Activated T-cell treated with anti-CD3 and anti-CD28 coated beads for 4 hours (primary cell): Measurements from ENCODE around the gene STX1B.
A peak's percentile ranks its signal among the peaks of the same experiment; 100 is the strongest.
"Not testable (repeated sequence)": the region's sequence is repeated elsewhere in the genome, so short reads cannot be mapped to it uniquely, and the experiment has no call there.

Experiments
- DNase-seq: peaks from one replicate; pipeline ENCODE4 v3.0.0-alpha.2; 2020

The STX1B gene

DNA sequence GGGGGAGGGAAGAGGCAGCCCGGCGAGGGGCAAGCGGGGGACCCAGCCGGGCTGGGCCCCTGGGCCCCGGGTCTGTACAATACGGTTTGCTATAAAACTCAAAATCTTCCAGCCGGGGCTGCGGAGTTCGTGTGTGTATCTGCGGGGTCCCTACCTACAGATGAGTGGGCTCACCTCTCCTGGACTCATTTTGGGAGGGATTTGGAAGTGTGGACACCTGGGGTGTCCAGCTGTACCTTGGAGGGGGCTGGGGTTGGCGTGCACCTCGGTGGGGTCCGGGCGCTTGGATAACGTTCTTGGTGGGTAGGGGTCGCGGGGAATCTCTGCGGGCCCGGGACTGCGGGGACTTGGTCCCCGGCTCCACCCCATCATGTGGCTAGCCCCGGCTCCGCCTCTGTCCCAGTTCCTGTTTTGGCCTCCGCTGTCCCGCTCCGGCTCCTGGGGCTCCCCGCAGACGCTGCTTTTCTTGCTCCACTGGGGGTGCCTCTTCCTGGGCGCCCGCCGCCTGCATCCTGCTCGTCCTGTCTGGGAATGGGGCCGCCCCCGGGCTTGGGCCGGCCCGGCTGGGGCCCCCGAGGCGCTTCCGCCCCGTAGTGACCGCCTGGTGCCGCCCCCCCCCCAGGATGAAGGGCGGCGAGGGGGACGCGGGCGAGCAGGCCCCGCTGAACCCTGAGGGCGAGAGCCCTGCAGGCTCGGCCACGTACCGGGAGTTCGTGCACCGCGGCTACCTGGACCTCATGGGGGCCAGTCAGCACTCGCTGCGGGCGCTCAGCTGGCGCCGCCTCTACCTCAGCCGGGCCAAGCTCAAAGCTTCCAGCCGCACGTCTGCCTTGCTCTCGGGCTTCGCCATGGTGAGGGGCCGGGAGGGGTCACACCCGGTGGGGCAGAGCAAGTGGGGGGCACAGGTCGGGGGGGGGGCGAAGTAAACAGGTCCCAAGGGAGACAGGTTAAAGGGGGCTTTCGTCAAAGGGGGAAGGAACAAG, 61.5 kb downstream of the STX1B start, which contains the start of gene ORAI3:
ORAI3 (plus strand) TSS at position 402 of the 983 bp plus-strand sequence; CDS start at position 624, 222 bp downstream.
- no peak for DNase-seq

- DNase-seq, result no peak
Measured at GRCh38 chr16:30947859-30948666, 62.4 kb downstream of the STX1B start.

- no peak for DNase-seq
Measured at GRCh38 chr16:30947541-30947858, 62.9 kb downstream of the STX1B start.

GRCh38 chr16:30946671-30947540, 63.5 kb downstream of the STX1B start:
- DNase-seq, result no peak

- DNase-seq, result no peak
Measured at GRCh38 chr16:30944352-30944751, 66.1 kb downstream of the STX1B start.

DNA sequence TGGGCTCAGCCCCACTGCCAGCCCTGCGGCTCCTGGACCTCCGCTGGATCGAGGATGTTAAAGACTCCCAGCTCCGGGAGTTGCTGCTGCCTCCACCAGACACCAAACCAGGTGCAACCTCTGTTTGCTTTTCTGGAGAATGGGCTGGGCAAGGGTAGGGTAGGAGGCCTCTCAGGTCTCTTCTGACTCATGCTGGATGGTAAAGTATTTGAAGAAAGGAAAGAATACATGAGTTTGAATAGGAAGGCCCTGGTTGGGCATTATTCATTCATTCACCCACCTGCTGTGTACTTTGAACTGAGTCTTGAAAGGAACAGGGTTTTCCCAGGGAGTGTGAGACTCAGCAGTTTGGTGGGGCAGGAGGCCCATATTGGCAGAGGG, 68.0 kb downstream of the STX1B start:
- no peak for DNase-seq

DNA sequence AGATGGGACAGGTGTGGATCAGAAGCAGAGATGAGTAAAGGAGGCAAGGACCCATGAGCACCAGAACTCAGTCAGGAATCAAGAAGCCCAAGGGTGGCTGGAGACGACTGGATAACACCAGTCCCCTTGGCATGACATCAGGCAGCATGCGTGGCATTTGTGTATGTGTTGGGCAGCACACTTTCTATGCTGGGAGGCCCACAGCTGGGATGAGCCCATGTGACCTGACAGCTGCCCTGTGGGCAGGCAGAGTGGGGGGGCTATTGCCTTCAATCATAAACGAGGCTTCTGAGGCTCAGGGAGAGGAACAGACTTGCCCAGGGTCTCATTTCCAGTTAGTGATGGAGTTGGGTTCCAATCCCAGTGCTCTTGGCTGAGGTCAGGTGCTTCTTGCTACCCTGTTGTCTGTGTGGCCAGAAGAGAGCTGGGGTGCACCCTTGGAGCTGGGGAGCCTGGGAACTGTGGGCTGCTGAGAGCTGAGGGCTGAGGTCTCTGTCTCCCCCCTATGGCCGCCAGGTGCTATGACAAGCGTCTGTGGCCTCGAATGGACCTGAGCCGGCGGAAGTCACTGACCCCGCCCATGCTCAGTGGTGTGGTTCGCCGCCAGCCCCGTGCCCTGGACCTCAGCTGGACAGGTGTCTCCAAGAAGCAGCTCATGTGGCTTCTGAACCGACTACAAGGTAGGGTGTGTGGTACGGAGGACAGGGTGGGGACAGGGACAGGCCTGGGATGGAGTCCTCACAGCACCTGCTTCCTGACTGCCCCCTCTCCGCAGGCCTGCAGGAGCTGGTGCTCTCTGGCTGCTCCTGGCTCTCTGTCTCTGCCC, 68.6 kb downstream of the STX1B start:
- peak; percentile 40 for DNase-seq

- not testable (repeated sequence) for DNase-seq
Measured at GRCh38 chr16:30939571-30939970, 70.9 kb downstream of the STX1B start.
